ENCODE data around the gene MED12.

Gene MED12
- total RNA-seq: 37.7 to 83.8 (median 55.8) reads per million in 17 experiments

- peak; percentile 71 to 86 (median 80) for DNase-seq
Measured at GRCh38 chrX:71118032-71118984, at the start of gene MED12. Gene MED12, plus strand, starts transcription at chrX:71118596. Its CDS starts 159 bp downstream, at chrX:71118755.

- no peak for DNase-seq
Measured at GRCh38 chrX:71070531-71070930, 47.9 kb upstream of the MED12 start.

- no peak for DNase-seq
Measured at GRCh38 chrX:71081330-71082123, 36.9 kb upstream of the MED12 start.

GRCh38 chrX:71082124-71082647 lies 36.2 kb upstream of the MED12 start:
- no peak for DNase-seq

- DNase-seq: no peak
Measured at GRCh38 chrX:71082822-71083221, 35.6 kb upstream of the MED12 start.

- no peak for DNase-seq
Measured at GRCh38 chrX:71085900-71086299, 32.5 kb upstream of the MED12 start.

- no peak for DNase-seq
Measured at GRCh38 chrX:71091263-71091662, 27.1 kb upstream of the MED12 start.

GRCh38 chrX:71095033-71095432 lies 23.4 kb upstream of the MED12 start:
- no peak for DNase-seq

- peak; percentile 84 to 93 (median 91) for DNase-seq
Measured at GRCh38 chrX:71095555-71095980, 22.8 kb upstream of the MED12 start, which contains the start of gene FOXO4. Gene FOXO4, plus strand, starts transcription at chrX:71095851. Its CDS starts 678 bp downstream, at chrX:71096529.

GRCh38 chrX:71095981-71096759 lies 22.2 kb upstream of the MED12 start:
- DNase-seq: peak in 2 of 4 experiments; percentile 38 to 61

GRCh38 chrX:71096760-71097032 lies 21.7 kb upstream of the MED12 start:
- no peak for DNase-seq

- peak; percentile 64 to 82 (median 78) for DNase-seq
Measured at GRCh38 chrX:71098302-71098701, 20.1 kb upstream of the MED12 start.

GRCh38 chrX:71098951-71099506 lies 19.4 kb upstream of the MED12 start:
- no peak for DNase-seq

GRCh38 chrX:71099736-71100135 lies 18.7 kb upstream of the MED12 start:
- no peak for DNase-seq

- no peak for DNase-seq
Measured at GRCh38 chrX:71100581-71101505, 17.6 kb upstream of the MED12 start.

- no peak for DNase-seq
Measured at GRCh38 chrX:71102292-71102691, 16.1 kb upstream of the MED12 start.

- DNase-seq: peak in 3 of 4 experiments; percentile 34 to 65 (median 52)
Measured at GRCh38 chrX:71103110-71103983, 15.0 kb upstream of the MED12 start.

- DNase-seq: no peak
Measured at GRCh38 chrX:71105628-71106027, 12.8 kb upstream of the MED12 start.

GRCh38 chrX:71106427-71106826 lies 12.0 kb upstream of the MED12 start, which contains the start of gene CXorf65:
Gene CXorf65, minus strand, starts transcription at chrX:71106740. Its CDS starts 184 bp downstream, at chrX:71106556.
- DNase-seq: peak in 1 of 4 experiments; percentile 21

GRCh38 chrX:71107245-71107644 lies 11.2 kb upstream of the MED12 start:
- no peak for DNase-seq
